HEK293T (cell line): ENCODE measurements around the gene LGALS9.
"Not testable (repeated sequence)": the region's sequence is repeated elsewhere in the genome, so short reads cannot be mapped to it uniquely, and the experiment has no call there.

Experiments used
- CTCF ChIA-PET: fragments of 350-600 bp; formaldehyde crosslinking; extraction: SDS; loops from one replicate; lab custom pipeline; 2021; ENCODE audit warnings: antibody characterized with exemption, inconsistent platforms; lab: Yijun Ruan, JAX
- POLR2A ChIA-PET: fragments of 350-600 bp; formaldehyde crosslinking; extraction: SDS; loops from one replicate; lab custom pipeline; 2020; ENCODE audit warnings: antibody characterized with exemption, inconsistent platforms; lab: Yijun Ruan, JAX
- DNase-seq: peaks from one replicate; pipeline ENCODE4 v3.0.0; 2012; ENCODE audit warnings: mixed read lengths; ENCODE audit errors: extremely low spot score
- ARNT ChIP-seq: fragments of 450-650 bp; IDR thresholded peaks from 2 replicates; pipeline ENCODE4 v1.6.1; 2017; ENCODE audit warnings: mild to moderate bottlenecking
- BHLHE40 ChIP-seq: fragments of 450-650 bp; IDR thresholded peaks from 2 replicates; pipeline ENCODE4 v1.6.1; 2016; ENCODE audit warnings: mild to moderate bottlenecking, moderate library complexity, borderline replicate concordance
- CTBP1 ChIP-seq: fragments of 450-650 bp; IDR thresholded peaks from 2 replicates; pipeline ENCODE4 v1.6.1; 2016; ENCODE audit warnings: borderline replicate concordance
- ELF4 ChIP-seq: fragments of 450-650 bp; IDR thresholded peaks from 2 replicates; pipeline ENCODE4 v1.6.1; 2017; ENCODE audit warnings: antibody characterized with exemption
- FOXA1 ChIP-seq: fragments of 450-650 bp; IDR thresholded peaks from 2 replicates; pipeline ENCODE4 v1.6.1; 2016; ENCODE audit warnings: mild to moderate bottlenecking
- FOXK2 ChIP-seq: fragments of 450-650 bp; IDR thresholded peaks from 2 replicates; pipeline ENCODE4 v1.6.1; 2016; ENCODE audit warnings: mild to moderate bottlenecking
- FOXM1 ChIP-seq: fragments of 450-650 bp; IDR thresholded peaks from 2 replicates; pipeline ENCODE4 v1.6.1; 2017; ENCODE audit warnings: mild to moderate bottlenecking, borderline replicate concordance
- HDGF ChIP-seq: fragments of 450-650 bp; IDR thresholded peaks from 2 replicates; pipeline ENCODE4 v1.6.1; 2017; ENCODE audit warnings: antibody characterized with exemption, borderline replicate concordance
- L3MBTL2 ChIP-seq: fragments of 450-650 bp; conservative IDR thresholded peaks from 2 replicates; pipeline ENCODE4 v1.6.1; 2016; ENCODE audit warnings: mild to moderate bottlenecking
- LEF1 ChIP-seq: fragments of 450-650 bp; IDR thresholded peaks from 2 replicates; pipeline ENCODE4 v1.6.1; 2017; ENCODE audit warnings: mild to moderate bottlenecking, borderline replicate concordance
- NFRKB ChIP-seq: fragments of 450-650 bp; IDR thresholded peaks from 2 replicates; pipeline ENCODE4 v1.6.1; 2016; ENCODE audit warnings: mild to moderate bottlenecking, moderate library complexity
- PKNOX1 ChIP-seq: fragments of 450-650 bp; IDR thresholded peaks from 2 replicates; pipeline ENCODE4 v1.6.1; 2016
- SP1 ChIP-seq: fragments of 450-650 bp; IDR thresholded peaks from 2 replicates; pipeline ENCODE4 v1.6.1; 2017
- SUZ12 ChIP-seq: fragments of 450-650 bp; IDR thresholded peaks from 2 replicates; pipeline ENCODE4 v1.6.1; 2016; ENCODE audit warnings: mild to moderate bottlenecking
- TARDBP ChIP-seq: fragments of 450-650 bp; IDR thresholded peaks from 2 replicates; pipeline ENCODE4 v1.6.1; 2016
- ZNF384 ChIP-seq: fragments of 450-650 bp; IDR thresholded peaks from 2 replicates; pipeline ENCODE4 v1.6.1; 2016

LGALS9 gene

GRCh38 chr17:27623614-27624013 is 7.4 kb upstream of the LGALS9 start:
- TF ChIP-seq L3MBTL2 (no peak), LEF1 (no peak), CTBP1 (no peak), PKNOX1 (no peak), ELF4 (no peak), HDGF (no peak), ZNF384 (no peak), NFRKB (no peak), SP1 (no peak), ARNT (no peak), FOXM1 (no peak), BHLHE40 (no peak), FOXA1 (no peak), FOXK2 (no peak), SUZ12 (no peak), TARDBP (no peak)
- ChIA-PET CTCF (interaction anchor here (0.7 kb wide), 1 partner anchor 137 kb away, joined by 4 read pairs; no protein-coding TSS in a partner anchor), POLR2A (no interaction called here)
- DNase-seq, result no peak

GRCh38 chr17:27624539-27624938 is 6.4 kb upstream of the LGALS9 start:
- POLR2A ChIA-PET, result no interaction called here
- TF ChIP-seq LEF1 (no peak), NFRKB (no peak), L3MBTL2 (no peak), TARDBP (no peak), HDGF (no peak), FOXK2 (no peak), PKNOX1 (no peak), BHLHE40 (no peak), FOXM1 (no peak), ZNF384 (no peak), FOXA1 (no peak)
- no peak for DNase-seq
- CTCF ChIA-PET, result no interaction called here

- TF ChIP-seq PKNOX1 (no peak), HDGF (no peak), FOXK2 (no peak), FOXM1 (no peak), CTBP1 (no peak), BHLHE40 (no peak), SUZ12 (no peak), ELF4 (no peak), ARNT (no peak), NFRKB (no peak), LEF1 (no peak), L3MBTL2 (no peak), SP1 (no peak), TARDBP (no peak), ZNF384 (no peak), FOXA1 (no peak)
- POLR2A ChIA-PET, result no interaction called here
- DNase-seq, result no peak
- CTCF ChIA-PET, result no interaction called here
Observed at GRCh38 chr17:27625856-27626255, 5.1 kb upstream of the LGALS9 start.

- ChIA-PET POLR2A (interaction anchor here (0.8 kb wide), 1 partner anchor 27 kb away, joined by 3 read pairs; no protein-coding TSS in a partner anchor), CTCF (no interaction called here)
- no peak for DNase-seq
- TF ChIP-seq FOXK2 (no peak), TARDBP (no peak), L3MBTL2 (no peak), FOXA1 (no peak), BHLHE40 (no peak), LEF1 (no peak), ELF4 (no peak), SP1 (no peak), CTBP1 (no peak), SUZ12 (no peak), PKNOX1 (no peak), FOXM1 (no peak), NFRKB (no peak), HDGF (no peak), ZNF384 (no peak), ARNT (no peak)
Observed at GRCh38 chr17:27627514-27627913, 3.5 kb upstream of the LGALS9 start.

- DNase-seq, result no peak
- CTCF ChIA-PET, result no interaction called here
- POLR2A ChIA-PET, result no interaction called here
- TF ChIP-seq ARNT (no peak), LEF1 (no peak), L3MBTL2 (no peak), ELF4 (no peak), NFRKB (no peak), FOXK2 (no peak), CTBP1 (no peak), TARDBP (no peak), BHLHE40 (no peak), ZNF384 (no peak), PKNOX1 (no peak), FOXM1 (no peak), SP1 (no peak), HDGF (no peak)
Observed at GRCh38 chr17:27628376-27628775, 2.6 kb upstream of the LGALS9 start.

GRCh38 chr17:27629260-27629659 is 1.7 kb upstream of the LGALS9 start:
- POLR2A ChIA-PET, CTCF ChIA-PET: not testable (repeated sequence)

More at GRCh38 chr17:27629260-27629659, 1.7 kb upstream of the LGALS9 start:
- not testable (repeated sequence) for DNase-seq
